ENCODE measurements around the gene TEC. TPM values are rescaled to one million over a fixed set of nuclear protein-coding genes. Genes with fewer than 3 reads are reported as not detected.

TEC gene
- total and polyA plus RNA-seq, 4 donors: 0.98 to 2.6 (median 1.6) TPM

- H3K27me3 ChIP-seq (ENCODE audit: control insufficient read depth, insufficient read depth, low read length): no peaks in the 10 kb centered on the region
- WGBS (ENCODE audit: insufficient coverage): 88% methylated on average over 1 of the region's 1 CpG
- no peak for DNase-seq (ENCODE audit: low read depth in 4 of 6, low spot score in 6 of 6)
- H3K36me3 ChIP-seq (ENCODE audit: control insufficient read depth, insufficient read depth, low read length): no peaks in the 10 kb centered on the region
- H3K4me3 ChIP-seq (ENCODE audit: low read depth, low read length): no peak overlapping the region
- H3K4me1 ChIP-seq (ENCODE audit: control insufficient read depth, insufficient read depth, low read length): peaks cover 2% of the 10 kb centered on the region
- H3K27ac ChIP-seq (ENCODE audit: low read depth, low read length): no peak overlapping the region
- no peaks in the 10 kb centered on the region for H3K9me3 ChIP-seq (ENCODE audit: control insufficient read depth, insufficient read depth, low read length)
Observed at GRCh38 chr4:48122756-48123155, 146.9 kb downstream of the TEC start.

GRCh38 chr4:48121180-48121579 is 148.5 kb downstream of the TEC start:
- Histone ChIP-seq H3K4me1 (ENCODE audit: control insufficient read depth, insufficient read depth, low read length) (no peaks in the 10 kb centered on the region), H3K36me3 (ENCODE audit: control insufficient read depth, insufficient read depth, low read length) (no peaks in the 10 kb centered on the region), H3K9me3 (ENCODE audit: control insufficient read depth, insufficient read depth, low read length) (no peaks in the 10 kb centered on the region), H3K27me3 (ENCODE audit: control insufficient read depth, insufficient read depth, low read length) (no peaks in the 10 kb centered on the region), H3K4me3 (ENCODE audit: low read depth, low read length) (no peak overlapping the region), H3K27ac (ENCODE audit: low read depth, low read length) (no peak overlapping the region)
- no peak for DNase-seq (ENCODE audit: low read depth in 4 of 6, low spot score in 6 of 6)
- 67% methylated on average over 1 of the region's 2 CpGs for WGBS (ENCODE audit: insufficient coverage)

GRCh38 chr4:48120132-48120531 is 149.5 kb downstream of the TEC start:
- Histone ChIP-seq H3K27me3 (ENCODE audit: control insufficient read depth, insufficient read depth, low read length) (no peaks in the 10 kb centered on the region), H3K27ac (ENCODE audit: low read depth, low read length) (no peak overlapping the region), H3K36me3 (ENCODE audit: control insufficient read depth, insufficient read depth, low read length) (no peaks in the 10 kb centered on the region), H3K4me3 (ENCODE audit: low read depth, low read length) (no peak overlapping the region), H3K9me3 (ENCODE audit: control insufficient read depth, insufficient read depth, low read length) (no peaks in the 10 kb centered on the region), H3K4me1 (ENCODE audit: control insufficient read depth, insufficient read depth, low read length) (no peaks in the 10 kb centered on the region)
- DNase-seq (ENCODE audit: low read depth in 4 of 6, low spot score in 6 of 6): no peak
- no CpG with 5 or more reads among the region's 13 CpGs for WGBS (ENCODE audit: insufficient coverage)

- Histone ChIP-seq H3K9me3 (ENCODE audit: control insufficient read depth, insufficient read depth, low read length) (no peaks in the 10 kb centered on the region), H3K4me1 (ENCODE audit: control insufficient read depth, insufficient read depth, low read length) (no peaks in the 10 kb centered on the region), H3K27ac (ENCODE audit: low read depth, low read length) (no peak overlapping the region), H3K27me3 (ENCODE audit: control insufficient read depth, insufficient read depth, low read length) (no peaks in the 10 kb centered on the region), H3K36me3 (ENCODE audit: control insufficient read depth, insufficient read depth, low read length) (no peaks in the 10 kb centered on the region), H3K4me3 (ENCODE audit: low read depth, low read length) (no peak overlapping the region)
- DNase-seq (ENCODE audit: low read depth in 4 of 6, low spot score in 6 of 6): no peak
Observed at GRCh38 chr4:48119646-48120045, 150.0 kb downstream of the TEC start.

- Histone ChIP-seq H3K4me1 (ENCODE audit: control insufficient read depth, insufficient read depth, low read length) (no peaks in the 10 kb centered on the region), H3K36me3 (ENCODE audit: control insufficient read depth, insufficient read depth, low read length) (no peaks in the 10 kb centered on the region), H3K27me3 (ENCODE audit: control insufficient read depth, insufficient read depth, low read length) (no peaks in the 10 kb centered on the region), H3K4me3 (ENCODE audit: low read depth, low read length) (no peak overlapping the region), H3K27ac (ENCODE audit: low read depth, low read length) (no peak overlapping the region), H3K9me3 (ENCODE audit: control insufficient read depth, insufficient read depth, low read length) (no peaks in the 10 kb centered on the region)
- DNase-seq (ENCODE audit: low read depth in 4 of 6, low spot score in 6 of 6): no peak
- no CpG with 5 or more reads among the region's 2 CpGs for WGBS (ENCODE audit: insufficient coverage)
Observed at GRCh38 chr4:48118081-48118480, 151.6 kb downstream of the TEC start.

GRCh38 chr4:48116582-48116981 is 153.1 kb downstream of the TEC start:
- Histone ChIP-seq H3K27me3 (ENCODE audit: control insufficient read depth, insufficient read depth, low read length) (no peaks in the 10 kb centered on the region), H3K4me3 (ENCODE audit: low read depth, low read length) (no peak overlapping the region), H3K36me3 (ENCODE audit: control insufficient read depth, insufficient read depth, low read length) (no peaks in the 10 kb centered on the region), H3K4me1 (ENCODE audit: control insufficient read depth, insufficient read depth, low read length) (no peaks in the 10 kb centered on the region), H3K27ac (ENCODE audit: low read depth, low read length) (no peak overlapping the region), H3K9me3 (ENCODE audit: control insufficient read depth, insufficient read depth, low read length) (no peaks in the 10 kb centered on the region)
- WGBS (ENCODE audit: insufficient coverage): 57% methylated on average over 3 of the region's 3 CpGs
- no peak for DNase-seq (ENCODE audit: low read depth in 4 of 6, low spot score in 6 of 6)

GRCh38 chr4:48114412-48114811 is 155.2 kb downstream of the TEC start:
- Histone ChIP-seq H3K27me3 (ENCODE audit: control insufficient read depth, insufficient read depth, low read length) (no peaks in the 10 kb centered on the region), H3K4me3 (ENCODE audit: low read depth, low read length) (no peak overlapping the region), H3K4me1 (ENCODE audit: control insufficient read depth, insufficient read depth, low read length) (no peaks in the 10 kb centered on the region), H3K36me3 (ENCODE audit: control insufficient read depth, insufficient read depth, low read length) (no peaks in the 10 kb centered on the region), H3K9me3 (ENCODE audit: control insufficient read depth, insufficient read depth, low read length) (no peaks in the 10 kb centered on the region), H3K27ac (ENCODE audit: low read depth, low read length) (no peak overlapping the region)
- DNase-seq (ENCODE audit: low read depth in 4 of 6, low spot score in 6 of 6): peak in 1 of 6 donors; percentile 6
- 83% methylated on average over 1 of the region's 6 CpGs for WGBS (ENCODE audit: insufficient coverage)

- Histone ChIP-seq H3K4me3 (ENCODE audit: low read depth, low read length) (no peak overlapping the region), H3K36me3 (ENCODE audit: control insufficient read depth, insufficient read depth, low read length) (no peaks in the 10 kb centered on the region), H3K9me3 (ENCODE audit: control insufficient read depth, insufficient read depth, low read length) (no peaks in the 10 kb centered on the region), H3K27ac (ENCODE audit: low read depth, low read length) (no peak overlapping the region), H3K4me1 (ENCODE audit: control insufficient read depth, insufficient read depth, low read length) (no peaks in the 10 kb centered on the region), H3K27me3 (ENCODE audit: control insufficient read depth, insufficient read depth, low read length) (no peaks in the 10 kb centered on the region)
- no CpG with 5 or more reads among the region's 8 CpGs for WGBS (ENCODE audit: insufficient coverage)
- DNase-seq (ENCODE audit: low read depth in 4 of 6, low spot score in 6 of 6): peak in 1 of 6 donors; percentile 3
Observed at GRCh38 chr4:48112017-48112667, 157.5 kb downstream of the TEC start.

GRCh38 chr4:48110452-48110978 is 159.1 kb downstream of the TEC start:
- H3K36me3 ChIP-seq (ENCODE audit: control insufficient read depth, insufficient read depth, low read length): no peaks in the 10 kb centered on the region
- no CpG with 5 or more reads among the region's 1 CpG for WGBS (ENCODE audit: insufficient coverage)
- no peak overlapping the region for H3K27ac ChIP-seq (ENCODE audit: low read depth, low read length)
- no peaks in the 10 kb centered on the region for H3K27me3 ChIP-seq (ENCODE audit: control insufficient read depth, insufficient read depth, low read length)
- H3K4me3 ChIP-seq (ENCODE audit: low read depth, low read length): no peak overlapping the region
- no peaks in the 10 kb centered on the region for H3K4me1 ChIP-seq (ENCODE audit: control insufficient read depth, insufficient read depth, low read length)
- no peak for DNase-seq (ENCODE audit: low read depth in 4 of 6, low spot score in 6 of 6)
- H3K9me3 ChIP-seq (ENCODE audit: control insufficient read depth, insufficient read depth, low read length): no peaks in the 10 kb centered on the region
